Cardiac muscle cell (in vitro differentiated cells and primary cell): ENCODE measurements around the gene FOXC1. TPM values are rescaled to one million over a fixed set of nuclear protein-coding genes. Genes with fewer than 3 reads are reported as not detected.

Source experiments
- DNase-seq, 2 donors: peaks; one replicate each; pipeline versions ENCODE4 v3.0.0 to v3.0.0-alpha.2; 2010 to 2017; ENCODE audit warnings: low read depth in 1 of 2, low spot score in 1 of 2
- H3K27ac ChIP-seq: fragments of 200-600 bp; sonication (generic); 2 replicates; pipeline ENCODE4 v1.5.1; 2016
- H3K27me3 ChIP-seq: fragments of 200-600 bp; sonication (generic); 2 replicates; pipeline ENCODE4 v1.6.0; 2016; ENCODE audit warnings: control low read depth
- H3K36me3 ChIP-seq: fragments of 200-600 bp; sonication (generic); 2 replicates; pipeline ENCODE4 v1.5.1; 2016; ENCODE audit warnings: control low read depth
- H3K4me1 ChIP-seq: fragments of 200-600 bp; sonication (generic); 2 replicates; pipeline ENCODE4 v1.8.1; 2017; ENCODE audit warnings: low read depth, mild to moderate bottlenecking, mixed run types
- H3K4me3 ChIP-seq: fragments of 200-600 bp; sonication (generic); 2 replicates; pipeline ENCODE4 v1.5.1; 2016; ENCODE audit warnings: mild to moderate bottlenecking
- H3K9me3 ChIP-seq: fragments of 200-600 bp; sonication (generic); 2 replicates; pipeline ENCODE4 v1.5.1; 2017; ENCODE audit warnings: low read depth, mild to moderate bottlenecking, control low read depth
- polyA plus RNA-seq: library from polyadenylated mRNA; unstranded; fragments of >200 nt; fragmentation: Nextera tagmentation; extraction: Ambion mirVana; gene quantifications from 2 replicates; pipeline ENCODE4 v1.2.1, GENCODE V29; 2016
- total RNA-seq: library from RNA; depleted of rRNA; stranded (reverse); fragments of >200 nt; gene quantifications from 2 replicates; pipeline ENCODE4 v1.2.3, GENCODE V29; 2016
- TF ChIP-seq, protein P1 (sequence below): IDR thresholded peaks from 2 replicates; pipeline ENCODE4 v1.5.1; 2012; ENCODE audit warnings: low read depth, mild to moderate bottlenecking, low read length

Gene FOXC1
- total and polyA plus RNA-seq, 2 experiments from 2014 or later: 2.5 to 3.4 TPM

- Histone ChIP-seq H3K4me1 (no peaks in the 10 kb centered on the region), H3K4me3 (no peak overlapping the region), H3K36me3 (no peaks in the 10 kb centered on the region), H3K27ac (no peak overlapping the region), H3K27me3 (no peaks in the 10 kb centered on the region), H3K9me3 (no peaks in the 10 kb centered on the region)
- no peak for DNase-seq
- TF ChIP-seq, protein P1, sequence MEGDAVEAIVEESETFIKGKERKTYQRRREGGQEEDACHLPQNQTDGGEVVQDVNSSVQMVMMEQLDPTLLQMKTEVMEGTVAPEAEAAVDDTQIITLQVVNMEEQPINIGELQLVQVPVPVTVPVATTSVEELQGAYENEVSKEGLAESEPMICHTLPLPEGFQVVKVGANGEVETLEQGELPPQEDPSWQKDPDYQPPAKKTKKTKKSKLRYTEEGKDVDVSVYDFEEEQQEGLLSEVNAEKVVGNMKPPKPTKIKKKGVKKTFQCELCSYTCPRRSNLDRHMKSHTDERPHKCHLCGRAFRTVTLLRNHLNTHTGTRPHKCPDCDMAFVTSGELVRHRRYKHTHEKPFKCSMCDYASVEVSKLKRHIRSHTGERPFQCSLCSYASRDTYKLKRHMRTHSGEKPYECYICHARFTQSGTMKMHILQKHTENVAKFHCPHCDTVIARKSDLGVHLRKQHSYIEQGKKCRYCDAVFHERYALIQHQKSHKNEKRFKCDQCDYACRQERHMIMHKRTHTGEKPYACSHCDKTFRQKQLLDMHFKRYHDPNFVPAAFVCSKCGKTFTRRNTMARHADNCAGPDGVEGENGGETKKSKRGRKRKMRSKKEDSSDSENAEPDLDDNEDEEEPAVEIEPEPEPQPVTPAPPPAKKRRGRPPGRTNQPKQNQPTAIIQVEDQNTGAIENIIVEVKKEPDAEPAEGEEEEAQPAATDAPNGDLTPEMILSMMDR: no peak
Observed at GRCh38 chr6:1580109-1580508, 29.6 kb upstream of the FOXC1 start.

GRCh38 chr6:1580585-1580984 is 29.1 kb upstream of the FOXC1 start:
- no peak for DNase-seq
- no peaks in the 10 kb centered on the region for H3K27me3 ChIP-seq
- no peaks in the 10 kb centered on the region for H3K9me3 ChIP-seq
- no peak overlapping the region for H3K4me3 ChIP-seq
- no peaks in the 10 kb centered on the region for H3K36me3 ChIP-seq
- no peaks in the 10 kb centered on the region for H3K4me1 ChIP-seq
- TF ChIP-seq, protein P1: no peak
- H3K27ac ChIP-seq: no peak overlapping the region

DNA sequence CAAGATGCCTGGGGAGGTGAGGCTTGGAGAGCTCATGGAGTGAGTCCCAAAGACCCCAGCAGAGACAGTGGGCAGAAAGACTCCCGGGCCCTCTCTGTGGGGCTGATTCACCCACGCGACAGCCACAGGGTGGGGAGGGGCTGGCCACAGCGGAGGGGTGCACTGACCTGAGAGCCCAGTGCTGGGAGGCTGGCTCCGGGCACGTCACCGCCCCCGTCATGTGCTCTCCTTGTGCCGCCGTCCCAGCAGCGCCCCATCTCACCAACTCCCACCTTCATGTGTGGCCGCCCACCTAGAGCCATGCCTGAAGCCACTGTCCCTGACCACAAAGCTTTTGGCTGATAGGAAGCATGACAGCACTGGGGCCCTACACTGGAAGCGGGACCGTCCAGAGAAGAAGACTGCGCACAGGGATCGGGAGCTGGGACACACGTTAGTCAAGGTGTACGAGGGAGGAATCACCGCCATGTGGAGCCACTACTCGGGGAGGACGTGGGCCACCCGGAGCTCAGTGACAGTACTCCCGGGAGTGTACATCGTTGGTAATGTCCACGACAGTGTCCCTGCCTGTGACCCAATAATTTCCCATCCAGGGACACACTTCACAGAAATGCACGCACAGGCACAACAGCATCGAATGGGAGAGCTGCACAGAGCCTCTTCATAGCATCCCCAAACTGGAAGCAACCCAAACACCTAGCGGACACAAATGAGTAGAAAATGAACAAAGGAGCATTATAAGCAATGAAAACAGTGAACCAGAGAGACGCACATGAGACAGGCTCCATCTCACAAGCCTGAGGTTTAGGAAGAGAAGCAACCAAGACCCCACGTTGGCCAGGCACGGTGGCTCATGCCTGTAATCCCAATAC is 28.4 kb upstream of the FOXC1 start:
- H3K4me3 ChIP-seq: no peak overlapping the region
- H3K36me3 ChIP-seq: no peaks in the 10 kb centered on the region
- H3K4me1 ChIP-seq: no peaks in the 10 kb centered on the region
- H3K27ac ChIP-seq: no peak overlapping the region
- no peaks in the 10 kb centered on the region for H3K27me3 ChIP-seq
- H3K9me3 ChIP-seq: no peaks in the 10 kb centered on the region
- no peak for DNase-seq
- TF ChIP-seq, protein P1: no peak

- TF ChIP-seq, protein P1: no peak
- Histone ChIP-seq H3K27me3 (no peaks in the 10 kb centered on the region), H3K4me1 (no peaks in the 10 kb centered on the region), H3K27ac (no peak overlapping the region), H3K9me3 (no peaks in the 10 kb centered on the region), H3K36me3 (no peaks in the 10 kb centered on the region), H3K4me3 (no peak overlapping the region)
- DNase-seq: no peak
Observed at GRCh38 chr6:1584146-1584545, 25.6 kb upstream of the FOXC1 start.

DNA sequence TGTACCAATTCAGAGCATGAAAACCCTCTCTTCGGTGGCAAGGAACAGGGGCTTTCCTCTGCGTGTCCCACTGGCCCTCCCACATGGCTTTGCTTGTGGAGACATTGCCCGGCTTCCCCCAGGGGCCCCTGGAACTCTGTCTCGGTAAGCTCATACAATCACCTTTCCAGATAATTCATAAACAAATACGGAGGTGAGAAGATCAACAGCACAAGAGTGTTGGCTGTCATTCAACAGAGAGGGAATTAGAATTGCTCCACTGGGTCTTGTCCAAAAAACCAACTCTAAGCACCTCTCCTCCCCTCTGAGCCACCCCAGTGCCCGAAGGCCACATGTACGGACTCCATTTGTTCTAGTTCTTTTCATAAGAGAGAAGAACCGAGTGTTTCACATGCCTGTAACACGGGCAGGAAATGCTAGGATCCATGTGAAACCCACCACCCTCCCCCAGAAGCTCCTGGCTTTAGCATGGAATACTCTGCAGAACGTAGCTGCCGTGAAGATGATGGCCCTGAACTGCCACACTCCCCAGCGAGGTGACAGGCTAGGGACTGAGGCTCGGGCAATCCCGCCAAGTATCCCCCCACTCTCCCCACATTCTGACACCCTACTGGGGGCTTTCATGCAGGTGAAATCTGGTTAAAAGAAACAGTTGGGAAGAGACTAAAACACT is 24.6 kb upstream of the FOXC1 start:
- DNase-seq: no peak
- Histone ChIP-seq H3K27ac (no peak overlapping the region), H3K27me3 (no peaks in the 10 kb centered on the region), H3K4me1 (no peaks in the 10 kb centered on the region), H3K9me3 (no peaks in the 10 kb centered on the region), H3K4me3 (no peak overlapping the region), H3K36me3 (no peaks in the 10 kb centered on the region)
- TF ChIP-seq, protein P1: no peak
